Neuron (in vitro differentiated cells): Measurements from ENCODE around the gene KAZN.

ENCODE experiments used
- H2AFZ ChIP-seq: one replicate; pipeline ENCODE4 v1.6.1; 2013; ENCODE audit warnings: low read depth, mild to moderate bottlenecking, inconsistent platforms, low read length, moderate library complexity
- H3K27me3 ChIP-seq: one replicate; pipeline ENCODE4 v1.6.1; 2013; ENCODE audit warnings: low read length; ENCODE audit not compliant: insufficient read depth
- H3K36me3 ChIP-seq: one replicate; pipeline ENCODE4 v1.6.1; 2013; ENCODE audit warnings: low read length; ENCODE audit not compliant: insufficient read depth
- H3K4me1 ChIP-seq: one replicate; pipeline ENCODE4 v1.6.1; 2013; ENCODE audit warnings: low read length; ENCODE audit not compliant: insufficient read depth
- H3K4me3 ChIP-seq: 2 replicates; pipeline ENCODE4 v1.5.1; 2013; ENCODE audit warnings: mild to moderate bottlenecking, low read length, moderate library complexity
- H3K9me3 ChIP-seq: one replicate; pipeline ENCODE4 v1.6.1; 2013; ENCODE audit warnings: low read length

Gene KAZN

GRCh38 chr1:14866911-14867612 is 268.6 kb downstream of the KAZN start:
- Histone ChIP-seq H3K36me3 (no peaks in the 10 kb centered on the region), H3K27me3 (no peaks in the 10 kb centered on the region), H2AFZ (no peak overlapping the region), H3K4me1 (peaks cover 18% of the 10 kb centered on the region), H3K9me3 (no peaks in the 10 kb centered on the region), H3K4me3 (no peak overlapping the region)

GRCh38 chr1:14869187-14869586 is 270.7 kb downstream of the KAZN start:
- H3K4me3 ChIP-seq = no peak overlapping the region
- no peaks in the 10 kb centered on the region for H3K36me3 ChIP-seq
- no peaks in the 10 kb centered on the region for H3K9me3 ChIP-seq
- H3K4me1 ChIP-seq = peaks cover 18% of the 10 kb centered on the region
- no peaks in the 10 kb centered on the region for H3K27me3 ChIP-seq
- no peak overlapping the region for H2AFZ ChIP-seq

GRCh38 chr1:14871218-14871970 is 272.9 kb downstream of the KAZN start:
- Histone ChIP-seq H3K9me3 (no peaks in the 10 kb centered on the region), H3K27me3 (no peaks in the 10 kb centered on the region), H2AFZ (no peak overlapping the region), H3K36me3 (no peaks in the 10 kb centered on the region), H3K4me3 (no peak overlapping the region), H3K4me1 (peaks cover 18% of the 10 kb centered on the region)

GRCh38 chr1:14872762-14873161 is 274.3 kb downstream of the KAZN start:
- no peaks in the 10 kb centered on the region for H3K9me3 ChIP-seq
- no peak overlapping the region for H3K4me3 ChIP-seq
- peaks cover 3% of the 10 kb centered on the region for H3K36me3 ChIP-seq
- H2AFZ ChIP-seq = no peak overlapping the region
- H3K4me1 ChIP-seq = peaks cover 13% of the 10 kb centered on the region
- H3K27me3 ChIP-seq = no peaks in the 10 kb centered on the region

- Histone ChIP-seq H3K27me3 (no peaks in the 10 kb centered on the region), H3K4me1 (peaks cover 13% of the 10 kb centered on the region), H3K36me3 (peaks cover 6% of the 10 kb centered on the region), H3K9me3 (no peaks in the 10 kb centered on the region), H2AFZ (no peak overlapping the region), H3K4me3 (no peak overlapping the region)
Observed at GRCh38 chr1:14873677-14874076, 275.2 kb downstream of the KAZN start.

- Histone ChIP-seq H3K4me1 (no peaks in the 10 kb centered on the region), H3K27me3 (no peaks in the 10 kb centered on the region), H3K4me3 (no peak overlapping the region), H3K9me3 (peaks cover 2% of the 10 kb centered on the region), H3K36me3 (peaks cover 6% of the 10 kb centered on the region), H2AFZ (no peak overlapping the region)
Observed at GRCh38 chr1:14875524-14876509, 277.3 kb downstream of the KAZN start.

GRCh38 chr1:14876747-14877146 is 278.3 kb downstream of the KAZN start:
- Histone ChIP-seq H3K9me3 (peaks cover 2% of the 10 kb centered on the region), H3K36me3 (peaks cover 6% of the 10 kb centered on the region), H3K4me1 (no peaks in the 10 kb centered on the region), H3K27me3 (no peaks in the 10 kb centered on the region), H3K4me3 (no peak overlapping the region), H2AFZ (no peak overlapping the region)

- Histone ChIP-seq H2AFZ (no peak overlapping the region), H3K36me3 (peaks cover 6% of the 10 kb centered on the region), H3K4me1 (no peaks in the 10 kb centered on the region)
Observed at GRCh38 chr1:14877224-14877623, 278.7 kb downstream of the KAZN start.

GRCh38 chr1:14878124-14878523 is 279.6 kb downstream of the KAZN start:
- Histone ChIP-seq H3K4me1 (no peaks in the 10 kb centered on the region), H3K9me3 (peaks cover 2% of the 10 kb centered on the region), H3K27me3 (no peaks in the 10 kb centered on the region), H2AFZ (no peak overlapping the region), H3K4me3 (no peak overlapping the region), H3K36me3 (peaks cover 6% of the 10 kb centered on the region)

More at GRCh38 chr1:14877224-14877623, 278.7 kb downstream of the KAZN start:
- Histone ChIP-seq H3K9me3 (peaks cover 2% of the 10 kb centered on the region), H3K27me3 (no peaks in the 10 kb centered on the region), H3K4me3 (no peak overlapping the region)

- peaks cover 6% of the 10 kb centered on the region for H3K36me3 ChIP-seq
- no peak overlapping the region for H2AFZ ChIP-seq
- no peaks in the 10 kb centered on the region for H3K27me3 ChIP-seq
- no peak overlapping the region for H3K4me3 ChIP-seq
- H3K4me1 ChIP-seq = no peaks in the 10 kb centered on the region
- peaks cover 2% of the 10 kb centered on the region for H3K9me3 ChIP-seq
Observed at GRCh38 chr1:14878951-14879350, 280.5 kb downstream of the KAZN start.

- no peaks in the 10 kb centered on the region for H3K4me1 ChIP-seq
- H3K4me3 ChIP-seq = no peak overlapping the region
- no peak overlapping the region for H2AFZ ChIP-seq
- H3K27me3 ChIP-seq = no peaks in the 10 kb centered on the region
- H3K9me3 ChIP-seq = peaks cover 2% of the 10 kb centered on the region
- peaks cover 6% of the 10 kb centered on the region for H3K36me3 ChIP-seq
Observed at GRCh38 chr1:14880456-14881316, 282.2 kb downstream of the KAZN start.
